Stomach (tissue), 4 donors: ENCODE data around the gene FBXO36.

Source experiments
- POLR2A ChIP-seq, 4 donors: fragments of 450-650 bp; IDR thresholded peaks; one replicate each; pipeline ENCODE4 v1.6.1; 2016; ENCODE audit warnings: antibody characterized with exemption in 4 of 4, control low read depth in 2 of 4, mild to moderate bottlenecking in 1 of 4, moderate library complexity in 1 of 4
- POLR2AphosphoS5 ChIP-seq, 3 donors: sonication (generic); formaldehyde crosslinking; IDR thresholded peaks; one replicate each; pipeline ENCODE4 v1.6.1; 2016; ENCODE audit warnings: antibody characterized with exemption in 3 of 3
- TF ChIP-seq, protein P1 (sequence below), 7 experiments: fragments of 450-650 bp in 4 of 7; fragments of 200-600 bp in 3 of 7; sonication (generic) in 3 of 7; IDR thresholded peaks; one replicate each; pipeline ENCODE4 v1.5.1; 2016 to 2019; ENCODE audit warnings: antibody characterized with exemption in 7 of 7, control low read depth in 2 of 7, mild to moderate bottlenecking in 1 of 7

GRCh38 chr2:229905601-229906000 lies 16.7 kb upstream of the FBXO36 start:
- TF ChIP-seq, protein P1, sequence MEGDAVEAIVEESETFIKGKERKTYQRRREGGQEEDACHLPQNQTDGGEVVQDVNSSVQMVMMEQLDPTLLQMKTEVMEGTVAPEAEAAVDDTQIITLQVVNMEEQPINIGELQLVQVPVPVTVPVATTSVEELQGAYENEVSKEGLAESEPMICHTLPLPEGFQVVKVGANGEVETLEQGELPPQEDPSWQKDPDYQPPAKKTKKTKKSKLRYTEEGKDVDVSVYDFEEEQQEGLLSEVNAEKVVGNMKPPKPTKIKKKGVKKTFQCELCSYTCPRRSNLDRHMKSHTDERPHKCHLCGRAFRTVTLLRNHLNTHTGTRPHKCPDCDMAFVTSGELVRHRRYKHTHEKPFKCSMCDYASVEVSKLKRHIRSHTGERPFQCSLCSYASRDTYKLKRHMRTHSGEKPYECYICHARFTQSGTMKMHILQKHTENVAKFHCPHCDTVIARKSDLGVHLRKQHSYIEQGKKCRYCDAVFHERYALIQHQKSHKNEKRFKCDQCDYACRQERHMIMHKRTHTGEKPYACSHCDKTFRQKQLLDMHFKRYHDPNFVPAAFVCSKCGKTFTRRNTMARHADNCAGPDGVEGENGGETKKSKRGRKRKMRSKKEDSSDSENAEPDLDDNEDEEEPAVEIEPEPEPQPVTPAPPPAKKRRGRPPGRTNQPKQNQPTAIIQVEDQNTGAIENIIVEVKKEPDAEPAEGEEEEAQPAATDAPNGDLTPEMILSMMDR (IDR thresholded peaks at IDR 0.05): no peak
- TF ChIP-seq POLR2AphosphoS5 (IDR thresholded peaks at IDR 0.05): no peak
- no peak for TF ChIP-seq POLR2A (IDR thresholded peaks at IDR 0.05)
